Fibroblast of gingiva (primary cell): ENCODE measurements around the gene PTPRZ1.
A peak's percentile ranks its signal among the peaks of the same experiment; 100 is the strongest.

Source experiments
- DNase-seq: peaks from one replicate; pipeline ENCODE4 v3.0.0-alpha.2; 2011; ENCODE audit warnings: low read depth

The PTPRZ1 gene

GRCh38 chr7:122055073-122055472 is 182.1 kb downstream of the PTPRZ1 start:
- no peak for DNase-seq

GRCh38 chr7:122056977-122057376 is 184.0 kb downstream of the PTPRZ1 start:
- DNase-seq, result no peak

DNA sequence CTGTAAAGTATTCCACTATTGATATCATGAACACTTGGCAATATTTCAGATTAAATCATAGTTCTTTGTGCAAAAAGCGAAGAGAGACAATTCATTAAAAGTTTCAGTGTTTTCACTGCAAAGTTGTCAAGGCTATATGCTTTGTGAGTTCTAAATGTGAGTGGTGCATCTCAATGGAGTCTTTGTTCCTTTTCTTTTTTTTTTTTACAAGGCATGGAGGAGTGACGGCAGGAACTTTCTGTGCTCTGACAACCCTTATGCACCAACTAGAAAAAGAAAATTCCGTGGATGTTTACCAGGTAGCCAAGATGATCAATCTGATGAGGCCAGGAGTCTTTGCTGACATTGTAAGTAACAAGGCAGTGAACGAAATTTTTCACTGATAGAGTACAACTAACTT is 186.6 kb downstream of the PTPRZ1 start:
- DNase-seq, result no peak

DNA sequence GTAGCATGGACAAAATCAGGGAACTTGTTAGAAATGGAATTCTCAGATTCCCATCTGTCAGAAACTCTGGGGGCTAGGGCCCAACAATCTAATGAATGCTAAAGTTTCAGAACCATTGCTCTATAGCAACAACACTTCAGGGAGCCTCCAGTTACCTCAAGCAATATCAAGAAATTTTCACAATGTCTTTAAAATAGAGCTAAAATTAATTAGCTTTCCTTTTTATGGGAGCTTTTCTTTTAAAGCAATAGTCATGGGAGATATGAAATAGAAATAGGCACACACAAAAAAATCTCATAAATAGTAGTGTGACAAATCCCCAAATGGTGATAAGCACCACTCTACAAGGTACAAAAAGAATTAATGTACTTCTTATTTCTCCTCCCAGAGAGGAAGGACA is 190.2 kb downstream of the PTPRZ1 start:
- DNase-seq, result no peak

- DNase-seq, result no peak
These were observed 192.0 kb downstream of the PTPRZ1 start for GRCh38 chr7:122064971-122065370.

GRCh38 chr7:122067077-122067476 is 194.1 kb downstream of the PTPRZ1 start:
- DNase-seq, result no peak

DNA sequence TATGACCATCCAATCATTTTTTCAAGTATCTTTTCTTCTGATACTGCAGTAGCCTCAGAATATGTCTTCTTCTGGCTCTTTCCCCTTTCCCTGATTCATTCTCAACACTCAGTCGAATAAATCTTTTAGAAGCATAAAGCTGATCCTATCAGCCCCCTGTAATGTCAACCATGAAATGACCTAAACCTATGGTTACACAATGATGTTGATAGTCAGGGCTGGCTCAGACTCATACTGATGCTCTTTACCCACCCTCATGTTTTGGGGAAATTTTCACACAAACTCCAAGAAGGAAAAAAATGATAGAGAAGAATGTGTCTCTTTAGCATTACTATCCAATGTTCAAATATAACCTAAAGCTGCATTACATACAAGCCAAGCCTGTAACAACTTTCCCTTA is 195.1 kb downstream of the PTPRZ1 start:
- no peak for DNase-seq

- no peak for DNase-seq
These were observed 196.0 kb downstream of the PTPRZ1 start for GRCh38 chr7:122068999-122069398.

DNA sequence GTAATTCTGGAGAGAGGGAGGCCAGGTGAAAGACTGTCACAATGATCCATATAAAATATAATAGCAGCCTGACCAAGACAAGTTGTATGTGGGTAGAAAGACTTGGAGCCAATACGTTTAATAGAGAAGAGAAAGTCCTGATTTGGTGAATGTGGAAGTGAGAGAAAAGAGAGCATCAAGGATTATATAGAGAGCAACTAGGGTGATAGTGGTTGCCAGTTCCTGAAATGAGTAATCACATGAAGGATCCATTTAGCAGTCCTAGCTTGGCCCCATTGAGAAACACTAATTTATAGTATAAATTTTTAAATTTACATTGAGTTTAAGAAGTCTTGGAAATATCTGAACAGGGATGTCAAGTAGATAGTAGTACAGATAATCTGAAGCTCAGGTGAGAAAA is 197.1 kb downstream of the PTPRZ1 start:
- DNase-seq, result no peak

DNA sequence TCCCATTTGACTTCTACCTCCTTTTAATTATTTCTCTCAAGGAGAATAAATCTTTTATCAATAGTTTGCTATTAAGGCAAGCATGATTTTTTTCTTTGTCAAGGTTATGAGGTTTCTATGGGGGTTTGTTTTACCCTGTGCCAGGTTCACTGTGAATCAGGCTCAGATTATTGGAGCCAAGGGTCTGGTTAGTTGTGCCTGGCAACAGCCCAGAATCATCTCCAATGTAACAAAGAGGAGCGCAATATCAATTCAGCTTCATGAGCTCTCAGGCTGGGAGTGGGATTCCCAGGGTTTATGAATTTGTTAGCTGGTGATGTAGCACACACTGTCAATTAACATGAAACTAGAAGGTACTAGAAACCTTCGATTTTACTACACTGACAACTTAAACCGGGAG is 197.9 kb downstream of the PTPRZ1 start:
- no peak for DNase-seq

DNA sequence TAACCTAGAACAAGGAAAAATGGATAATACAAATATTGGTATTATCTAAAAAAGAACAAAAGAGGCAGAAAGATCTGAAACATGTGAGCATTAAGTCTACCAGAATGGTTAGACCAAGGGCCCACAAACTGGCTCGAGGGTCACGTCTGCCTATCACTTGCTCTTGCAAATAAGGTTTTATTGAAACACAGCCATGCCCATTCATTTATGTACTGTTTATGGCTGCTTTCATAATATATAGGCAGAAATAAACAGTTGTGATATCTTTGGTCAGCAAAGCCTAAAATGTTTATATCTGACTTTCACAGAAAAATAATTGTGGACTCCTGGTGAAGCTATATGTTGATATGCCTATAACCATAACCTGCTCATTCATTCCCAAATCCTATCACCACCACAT is 199.3 kb downstream of the PTPRZ1 start:
- no peak for DNase-seq

- DNase-seq, result no peak
These were observed 200.1 kb downstream of the PTPRZ1 start for GRCh38 chr7:122072924-122073599.

- no peak for DNase-seq
These were observed 200.7 kb downstream of the PTPRZ1 start for GRCh38 chr7:122073635-122074034.

DNA sequence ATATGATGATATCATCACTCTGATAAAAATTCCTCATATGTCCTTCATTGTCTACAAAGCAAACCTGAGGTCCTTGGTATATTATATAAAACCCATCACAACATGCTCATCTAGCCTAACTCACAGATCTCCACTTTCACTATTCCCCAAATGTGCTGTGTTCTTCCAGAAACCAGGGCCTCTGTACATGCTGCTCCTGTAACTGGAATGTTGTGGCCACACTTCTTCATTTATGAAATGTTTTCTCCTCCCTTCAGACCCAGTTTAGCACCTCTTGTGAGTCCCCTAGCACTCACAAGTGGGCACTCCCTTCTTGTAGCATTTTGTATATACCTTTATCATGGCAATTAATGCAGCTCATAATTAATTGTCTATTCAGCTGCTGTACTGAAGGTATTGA is 209.2 kb downstream of the PTPRZ1 start:
- no peak for DNase-seq

DNA sequence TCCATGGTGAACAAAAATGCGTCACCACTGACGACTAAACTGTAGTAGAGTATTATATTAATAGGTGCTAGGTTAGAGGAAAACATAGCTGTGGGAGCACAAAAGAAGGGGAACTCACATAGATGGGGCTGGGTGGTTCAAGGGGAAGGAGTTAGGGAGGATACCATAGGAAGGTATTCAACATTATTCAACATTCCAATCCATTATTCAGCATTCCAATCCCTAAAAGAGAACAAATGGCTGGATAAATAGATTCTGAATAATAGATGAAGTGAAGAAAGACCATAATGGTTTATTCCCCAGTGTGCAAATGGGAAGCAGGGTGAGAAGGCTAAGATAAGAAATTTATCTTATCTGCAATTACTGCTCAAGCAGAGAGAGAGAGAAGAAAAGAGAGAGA is 209.7 kb downstream of the PTPRZ1 start:
- no peak for DNase-seq

DNA sequence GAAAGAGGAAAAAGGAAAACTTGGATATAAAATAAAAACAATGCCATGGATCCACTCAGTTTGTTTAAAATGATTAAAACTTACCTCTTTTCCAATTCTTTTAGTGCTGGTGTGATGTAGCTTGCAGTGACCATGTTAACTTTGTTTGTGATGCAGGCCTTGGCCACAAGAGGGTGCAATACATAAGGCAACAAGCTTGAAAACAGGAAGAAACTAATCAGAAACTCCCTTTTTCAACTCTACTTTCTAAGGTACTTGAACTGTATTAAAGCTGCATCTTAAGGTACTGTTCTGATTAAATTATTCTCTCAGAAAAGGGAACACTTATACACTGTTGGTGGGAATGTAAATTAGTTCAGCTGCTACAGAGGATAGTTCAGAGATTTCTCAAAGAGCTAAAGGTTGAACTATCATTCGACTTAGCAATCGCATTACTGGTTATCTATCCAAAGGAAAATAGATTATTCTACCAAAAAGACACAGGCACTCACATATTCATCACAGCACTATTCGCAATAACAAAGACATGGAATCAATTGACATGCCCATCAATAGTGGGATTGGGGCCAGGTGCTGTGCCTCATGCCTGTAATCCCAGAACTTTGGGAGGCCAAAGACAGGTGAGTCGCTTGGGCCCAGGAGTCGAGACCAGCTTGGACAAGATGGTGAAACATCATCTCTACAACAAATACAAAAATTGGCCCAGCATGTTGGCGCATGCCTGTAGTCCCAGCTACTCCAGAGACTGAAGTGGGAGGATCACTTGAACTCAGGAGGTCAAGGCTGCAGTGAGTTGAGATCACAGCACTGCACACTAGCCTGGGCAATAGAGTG is 220.2 kb downstream of the PTPRZ1 start:
- DNase-seq, result peak; percentile 74

GRCh38 chr7:122094549-122094948 is 221.6 kb downstream of the PTPRZ1 start:
- DNase-seq, result no peak

DNA sequence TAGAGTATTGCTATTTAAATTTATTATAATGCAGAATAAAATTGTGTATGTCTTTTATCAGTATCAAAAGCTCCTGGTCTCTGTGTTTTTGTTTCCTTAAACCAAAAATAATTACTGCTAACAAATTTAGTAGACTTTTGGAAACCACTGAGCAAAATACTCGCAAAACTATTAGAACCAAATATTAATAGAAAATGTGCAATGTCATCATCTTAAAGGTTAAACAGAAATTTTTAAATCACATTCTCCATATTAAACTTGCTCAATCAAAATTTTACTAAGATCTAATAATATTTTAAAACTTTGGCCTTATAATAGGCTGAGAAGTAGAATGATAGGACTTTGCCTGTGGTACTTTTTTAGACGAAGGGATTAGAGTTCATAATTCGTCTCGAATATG is 222.7 kb downstream of the PTPRZ1 start:
- no peak for DNase-seq

- DNase-seq, result no peak
These were observed 227.1 kb downstream of the PTPRZ1 start for GRCh38 chr7:122100021-122100420.

- no peak for DNase-seq
These were observed 230.1 kb downstream of the PTPRZ1 start for GRCh38 chr7:122103064-122103463.
